GM04503 (cell line): ENCODE results near the gene STXBP5.

ENCODE experiments used
- DNase-seq: peaks from one replicate; pipeline ENCODE4 v3.0.0-alpha.2; 2012; ENCODE audit warnings: low read depth

The STXBP5 gene

DNA sequence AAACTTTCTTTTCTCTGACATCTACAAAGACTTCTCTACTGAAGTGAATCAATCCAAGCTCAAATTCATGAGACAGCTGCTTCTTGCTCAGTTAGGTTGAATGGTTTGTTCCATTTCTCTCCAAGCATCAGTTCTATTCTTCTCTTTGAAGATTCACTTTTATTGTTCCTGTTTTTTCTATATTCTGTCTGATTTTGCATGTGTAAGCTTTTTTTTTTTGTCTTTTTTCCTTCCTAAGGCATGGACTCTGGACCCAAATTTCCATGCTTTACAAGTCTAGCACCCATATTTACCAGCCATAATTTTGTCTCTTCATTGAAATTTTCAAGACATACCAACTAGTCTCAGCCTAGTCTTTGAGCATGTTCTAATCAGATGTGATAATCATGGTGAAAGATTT, 25.9 kb upstream of the STXBP5 start:
- DNase-seq: no peak

DNA sequence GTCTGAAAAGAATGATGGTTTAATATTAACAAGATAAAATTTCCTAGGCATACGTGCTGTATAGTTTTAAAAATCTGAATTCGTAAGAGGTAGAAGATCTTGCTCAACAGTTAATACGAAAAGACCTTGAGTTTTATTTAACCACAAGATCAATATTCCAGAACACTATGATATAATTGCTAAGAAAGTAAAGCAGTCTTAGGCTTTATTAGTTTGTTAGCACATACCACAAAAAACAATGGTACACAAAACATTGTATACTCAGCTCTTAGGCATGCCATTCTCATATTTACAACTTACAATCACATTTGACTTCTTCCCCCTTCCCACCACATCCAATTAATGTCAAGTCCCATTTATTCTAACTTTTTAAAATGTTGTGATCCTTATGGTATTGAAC, 24.4 kb upstream of the STXBP5 start:
- DNase-seq: no peak

DNA sequence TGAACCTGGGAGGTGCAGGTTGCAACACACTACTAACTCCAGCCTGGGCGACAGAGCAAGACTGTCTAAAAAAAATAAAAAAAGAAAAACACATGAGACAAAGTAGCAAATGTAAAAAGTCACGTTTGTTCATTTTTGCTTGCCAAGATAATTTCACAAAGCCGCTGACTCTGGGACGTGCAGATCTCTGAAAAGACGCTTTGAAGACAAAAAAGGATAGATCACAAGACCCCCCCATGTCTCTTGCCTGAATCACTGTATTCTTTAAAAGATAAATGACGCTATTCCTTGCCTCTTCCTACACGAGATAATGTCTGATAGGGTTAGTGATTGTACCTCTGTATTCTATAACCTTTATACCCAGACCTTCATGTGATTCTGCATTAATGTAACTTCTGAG, 23.3 kb upstream of the STXBP5 start:
- DNase-seq: no peak

DNA sequence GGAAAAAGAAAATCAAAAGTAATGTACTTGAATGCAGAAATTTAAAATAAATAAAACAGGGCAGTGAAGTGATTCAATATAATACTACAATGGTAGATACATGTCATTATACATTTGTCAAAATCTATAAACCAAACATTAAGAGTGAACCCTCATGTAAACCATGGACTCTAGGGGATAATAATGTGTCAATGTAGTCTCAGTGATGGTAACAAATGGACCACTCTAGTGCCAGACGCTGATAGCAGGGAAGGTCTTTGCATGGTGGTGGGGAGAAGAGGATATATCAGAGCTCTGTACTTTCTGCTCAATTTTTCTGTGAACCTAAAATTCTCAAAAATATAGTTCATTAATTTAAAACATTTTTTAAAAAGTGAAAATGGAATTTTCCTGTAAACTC, 19.8 kb upstream of the STXBP5 start:
- no peak for DNase-seq

DNA sequence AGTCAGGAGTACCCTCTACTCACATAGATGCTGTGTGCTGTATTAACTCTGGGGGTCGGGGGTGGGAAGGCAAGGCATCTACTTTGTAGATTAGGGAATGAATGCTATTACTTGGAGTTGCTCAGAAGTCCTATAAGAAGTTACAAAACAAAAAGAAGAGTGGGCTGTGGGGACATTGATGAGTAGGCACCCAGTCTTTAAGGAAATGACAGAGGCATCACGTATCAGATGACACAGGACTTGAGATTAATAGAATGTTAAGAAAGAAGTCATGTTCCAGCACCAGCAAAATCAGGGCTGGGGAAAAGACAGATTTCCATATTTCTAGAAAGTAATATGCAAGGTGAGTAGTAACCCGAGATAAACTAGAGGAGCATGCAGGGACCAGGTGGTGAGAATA, 19.0 kb upstream of the STXBP5 start:
- no peak for DNase-seq

DNA sequence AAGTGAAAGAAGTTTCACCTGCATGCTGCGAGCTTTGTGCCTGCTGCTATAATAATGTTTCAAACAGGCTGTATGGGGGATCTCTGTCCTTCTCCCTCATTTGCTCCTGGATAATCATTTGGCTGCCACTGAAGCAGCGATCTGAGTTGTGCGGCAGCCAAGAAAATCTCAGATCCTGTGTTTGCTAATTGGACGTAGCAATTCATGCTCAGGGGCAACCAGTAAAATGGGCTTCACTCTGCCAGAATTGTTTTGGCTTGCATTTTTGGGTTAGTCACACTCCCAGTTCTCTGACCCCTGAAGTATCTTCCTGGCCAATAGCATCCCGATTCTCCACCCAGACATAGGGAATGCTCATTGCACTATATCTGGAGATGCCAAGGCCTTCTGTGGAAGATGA, 13.7 kb upstream of the STXBP5 start:
- no peak for DNase-seq

DNA sequence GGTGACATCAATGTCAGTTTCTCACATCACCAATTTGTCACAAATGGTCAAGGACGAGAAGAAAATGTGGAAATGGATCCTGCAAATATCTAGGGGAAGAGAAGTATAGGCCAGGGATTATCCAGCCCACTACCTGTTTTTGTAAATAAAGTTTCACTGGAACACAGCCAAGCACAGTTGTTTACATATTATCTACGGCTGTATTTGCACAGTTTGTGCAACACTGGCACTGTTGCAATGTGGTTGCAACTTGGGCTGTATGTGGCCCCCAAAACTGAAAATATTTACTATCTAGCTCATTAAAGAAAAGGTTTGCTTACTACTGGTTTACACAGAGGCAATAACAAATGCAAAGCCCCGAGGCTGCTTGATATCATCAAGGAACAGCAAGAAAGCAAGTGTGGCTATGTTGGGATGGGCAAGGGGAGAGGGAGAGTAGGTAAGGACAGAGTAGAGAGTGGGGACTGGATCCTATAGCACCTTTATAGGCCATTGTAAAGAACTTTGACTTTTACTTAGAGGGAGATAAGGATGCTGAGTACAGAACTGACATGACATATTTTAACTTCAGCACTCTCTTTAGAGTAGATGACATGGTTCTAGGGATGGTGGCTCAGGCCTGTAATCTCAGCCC, 11.8 kb upstream of the STXBP5 start:
- DNase-seq: no peak

DNA sequence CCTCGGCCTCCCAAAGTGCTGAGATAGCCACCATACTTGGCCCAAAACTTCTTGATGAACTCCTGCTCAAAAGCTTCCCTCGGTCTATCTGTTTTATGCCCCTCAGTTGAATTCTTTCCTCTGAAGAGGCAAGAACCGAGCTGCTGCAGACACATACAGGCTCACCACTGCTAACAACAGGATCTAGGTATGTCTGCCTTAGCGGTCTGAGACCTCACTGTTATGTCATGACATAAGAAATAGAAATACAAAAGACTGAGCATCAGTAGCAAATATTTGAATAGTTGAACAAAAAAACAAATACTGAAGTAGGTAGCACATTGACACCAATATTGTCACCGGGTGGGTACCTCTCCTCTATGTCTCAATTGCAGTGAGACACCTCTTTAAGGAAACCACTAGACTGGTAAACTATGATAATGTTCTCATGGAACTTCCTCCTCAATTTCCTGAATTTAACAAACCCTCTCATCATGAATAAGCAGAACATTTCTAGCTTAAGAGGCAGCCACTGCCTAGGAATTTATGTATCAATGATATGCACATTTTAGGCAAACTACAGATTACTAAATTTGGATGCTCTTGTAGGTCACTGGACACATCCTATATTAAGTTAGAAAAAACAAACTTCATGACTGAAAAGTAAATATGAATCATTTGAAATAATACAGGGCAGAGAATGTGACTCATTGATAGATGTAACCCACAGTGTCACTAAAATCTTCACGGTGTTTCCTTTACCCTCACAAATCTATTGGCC, 9.4 kb upstream of the STXBP5 start:
- no peak for DNase-seq

DNA sequence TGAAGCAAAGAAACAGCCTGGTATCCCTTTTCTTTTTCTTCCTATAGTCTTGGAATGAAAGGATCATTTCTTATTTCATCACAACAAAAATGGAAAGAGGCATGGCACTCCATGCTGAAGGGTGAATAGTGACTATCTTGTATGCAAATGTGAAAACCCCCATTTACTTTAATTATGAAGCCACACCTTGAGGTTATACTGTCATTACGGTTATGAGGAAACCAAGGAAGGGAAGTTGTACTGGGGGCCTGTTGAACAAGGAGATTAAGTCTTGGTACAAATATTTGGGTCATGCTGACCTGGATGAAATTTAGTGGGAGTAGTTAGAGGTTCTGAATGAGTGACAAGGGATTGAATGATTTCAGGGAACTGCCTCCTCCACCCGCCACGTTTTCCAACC, 8.7 kb upstream of the STXBP5 start:
- no peak for DNase-seq

DNA sequence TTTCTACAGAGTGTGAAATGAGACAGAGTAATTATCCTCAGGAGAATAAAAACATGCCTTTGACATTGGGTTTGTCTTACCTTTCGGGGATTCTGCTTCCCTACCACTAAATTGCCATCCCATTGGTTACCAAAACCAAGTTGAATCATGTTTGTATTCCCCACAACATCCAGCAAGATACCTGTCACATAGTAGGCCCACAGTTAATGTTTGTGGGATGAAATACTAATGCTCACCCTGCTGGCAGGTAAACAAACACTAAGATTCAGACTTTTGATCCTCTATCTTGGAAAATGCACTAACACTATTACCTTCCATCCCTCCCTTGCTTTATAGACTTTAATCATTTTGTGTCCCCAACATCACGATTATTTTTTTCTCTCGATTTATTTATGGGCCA, 8.2 kb upstream of the STXBP5 start:
- DNase-seq: no peak

DNA sequence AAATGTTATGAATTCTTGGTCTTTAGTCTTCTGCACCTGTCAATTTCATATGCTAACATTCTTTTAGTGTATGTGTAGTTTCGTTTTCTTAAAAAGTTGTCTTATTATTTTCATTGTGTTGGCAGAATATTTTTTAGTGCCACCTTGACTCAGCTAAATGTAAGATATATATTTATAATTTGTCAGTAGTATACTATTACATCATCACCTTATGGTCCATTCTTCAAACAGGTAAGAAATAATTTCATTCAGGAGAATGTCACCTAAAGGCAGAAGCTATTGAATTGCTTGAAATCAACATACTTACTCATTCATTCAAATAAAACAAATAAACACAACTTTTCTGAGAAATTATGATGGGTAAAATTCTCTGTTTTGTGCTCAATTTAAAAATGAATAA, 3.5 kb upstream of the STXBP5 start:
- no peak for DNase-seq

DNA sequence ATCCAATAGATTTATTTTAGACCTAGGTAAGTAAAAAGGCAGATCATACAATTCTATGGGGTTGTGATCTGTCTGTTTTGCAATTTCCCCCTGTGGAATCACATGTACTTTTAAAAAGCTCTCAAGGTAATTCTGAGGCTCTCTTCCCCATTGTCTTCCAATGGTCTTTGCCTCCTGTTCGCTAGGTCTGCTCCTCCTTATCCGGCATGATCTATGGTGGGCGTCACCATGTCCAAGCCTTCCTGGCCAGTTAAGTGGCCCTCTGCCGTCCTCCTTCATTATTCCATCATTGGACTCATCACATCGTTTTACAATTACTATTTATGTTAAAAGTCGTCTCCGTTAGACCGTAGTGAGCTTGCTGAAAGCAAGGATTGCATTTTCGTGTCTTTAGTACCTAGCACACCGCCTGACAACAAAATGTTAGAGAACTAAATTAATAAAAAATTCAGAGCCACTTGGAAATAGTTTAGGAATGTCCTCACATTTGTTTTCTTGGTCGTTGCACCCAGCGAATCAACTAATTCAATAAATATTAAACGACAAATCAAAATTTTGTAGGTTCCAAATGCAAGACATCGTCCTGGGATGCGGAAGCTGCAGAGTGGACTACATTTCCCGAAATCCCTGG, 2.2 kb upstream of the STXBP5 start:
- no peak for DNase-seq

DNA sequence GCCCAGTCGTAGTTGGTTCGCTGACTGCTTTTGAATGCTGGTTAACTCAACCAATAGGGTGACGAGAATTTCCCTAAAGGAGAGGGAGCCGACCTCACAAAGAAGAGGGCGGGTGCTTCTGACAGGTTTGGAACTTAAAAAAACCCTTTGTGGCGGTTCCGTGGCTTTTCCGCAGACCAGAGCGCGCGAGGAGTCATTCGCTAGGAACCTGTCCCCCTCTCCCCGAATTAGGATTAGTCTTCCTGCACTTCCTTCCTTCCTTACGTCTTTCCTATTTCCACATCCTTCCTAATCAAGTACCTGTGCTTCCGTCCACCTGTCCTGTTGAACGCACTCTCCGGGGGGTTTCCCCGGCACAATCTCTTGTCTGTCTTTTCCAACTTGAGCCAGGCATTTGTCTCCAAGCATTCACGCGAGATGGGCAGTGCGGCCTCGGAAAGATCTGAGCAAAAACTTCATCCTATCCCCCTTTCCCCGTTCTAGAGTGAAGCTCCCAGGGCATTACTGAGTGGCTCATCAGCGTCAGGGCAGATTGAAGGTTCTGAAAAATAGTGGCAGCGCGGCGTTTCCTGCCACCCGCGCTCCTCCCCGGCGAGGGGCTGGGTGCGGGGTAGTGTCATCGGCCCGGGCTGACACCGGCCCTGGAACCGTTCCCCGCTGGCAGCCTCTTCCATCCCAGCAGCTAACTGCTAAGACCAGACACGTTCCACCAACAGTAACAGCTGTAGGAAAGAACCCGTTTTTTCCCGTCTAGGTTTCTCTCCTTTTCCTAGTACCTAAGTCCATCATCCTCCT, 1.5 kb upstream of the STXBP5 start:
- DNase-seq: peak; percentile 94

DNA sequence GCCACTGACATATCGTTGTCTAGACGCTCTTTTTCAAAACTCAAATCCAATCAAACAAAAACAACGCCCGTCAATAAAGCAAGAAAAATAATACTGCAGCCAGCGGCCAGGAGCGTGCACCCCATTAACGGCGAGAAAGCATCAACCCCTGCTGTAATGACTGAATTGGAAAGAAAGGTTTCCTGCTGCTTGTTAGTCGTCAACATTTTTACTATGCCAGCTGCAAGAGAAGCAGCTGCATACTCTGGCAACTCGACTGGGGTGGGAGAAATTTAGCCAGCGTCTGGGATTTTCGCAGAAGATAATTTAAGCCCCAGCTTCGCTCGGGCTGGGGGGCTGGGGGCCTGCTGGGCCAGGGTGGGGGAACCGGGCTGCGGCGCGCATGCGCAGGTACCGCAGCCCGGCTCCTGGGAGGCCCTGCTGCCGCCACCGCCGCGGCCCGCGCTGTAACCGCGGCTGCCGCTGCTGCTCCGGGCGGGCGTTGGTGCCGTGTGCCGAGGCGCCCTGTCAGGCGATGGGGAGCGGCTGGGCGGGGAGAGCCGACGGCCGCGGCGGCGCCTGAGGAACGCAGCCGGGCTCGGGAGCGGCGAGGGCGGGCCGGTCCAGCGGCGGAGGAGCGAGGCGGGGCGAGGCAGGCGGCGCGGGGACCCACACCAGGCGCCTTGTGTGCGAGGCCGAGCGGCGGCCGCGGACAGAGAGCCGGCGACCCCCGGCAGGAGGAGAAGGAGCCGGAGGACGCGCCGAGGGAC, 732 bp upstream of the STXBP5 start:
- no peak for DNase-seq

DNA sequence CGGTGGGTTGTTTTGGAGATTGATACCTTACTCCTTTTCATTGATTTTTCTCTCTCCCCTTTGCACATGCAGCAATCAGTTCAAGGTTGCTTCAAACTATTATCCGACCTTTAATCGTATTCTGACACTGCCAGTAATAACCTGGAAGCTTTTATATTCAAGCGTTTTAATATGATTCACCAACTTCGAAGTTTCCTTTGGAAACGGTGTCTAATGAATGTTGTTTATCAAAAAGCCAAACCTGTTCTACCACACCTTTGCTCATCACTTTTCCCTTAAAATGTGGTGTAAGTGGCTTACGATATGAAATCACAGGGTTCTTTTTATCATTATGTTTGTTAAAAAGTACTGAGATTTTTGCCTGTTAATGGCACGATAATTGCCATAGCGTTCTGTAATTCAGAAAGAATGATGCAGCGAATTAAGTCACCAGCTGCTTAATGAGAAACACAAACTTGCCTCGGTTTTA, 660 bp downstream of the STXBP5 start:
- no peak for DNase-seq

DNA sequence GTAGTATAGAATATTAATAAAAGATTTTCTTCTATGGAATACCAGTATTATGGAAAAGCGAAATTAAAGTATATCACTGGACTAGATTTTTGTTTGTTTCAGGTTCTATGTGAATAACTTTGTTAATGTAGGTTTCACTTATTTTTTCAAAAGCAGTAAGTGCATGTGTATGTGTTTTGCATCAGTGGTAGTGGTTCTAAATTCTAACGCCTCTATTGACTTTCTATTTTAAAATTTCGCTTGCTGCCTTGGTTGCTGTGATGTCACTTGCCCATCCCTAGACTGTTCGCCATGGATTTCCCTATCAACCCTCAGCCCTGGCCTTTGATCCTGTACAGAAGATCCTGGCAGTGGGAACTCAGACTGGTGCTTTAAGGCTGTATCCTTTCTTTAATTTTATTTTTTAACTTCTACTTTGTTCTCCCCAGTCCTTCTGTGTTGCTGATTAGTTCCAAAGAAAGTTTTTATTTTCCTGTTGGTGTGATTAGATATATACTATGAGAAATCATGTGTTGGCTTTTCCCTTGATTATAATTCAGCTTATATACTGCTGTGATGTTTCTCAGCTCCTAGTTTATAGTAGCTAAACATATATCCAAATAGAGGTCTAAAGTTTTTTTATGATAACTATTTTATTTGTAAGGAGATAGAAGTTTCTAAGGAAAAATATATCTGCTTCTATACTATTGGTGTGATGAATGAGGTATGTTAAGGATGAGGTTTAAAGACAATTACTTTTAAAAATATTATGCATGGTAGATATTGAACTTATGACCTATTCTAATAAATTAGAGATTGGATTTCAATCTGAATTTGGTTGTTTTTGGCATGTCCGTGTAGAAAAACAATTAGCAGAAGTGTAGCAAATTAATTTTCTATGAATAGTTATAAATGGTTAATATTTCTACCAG, 1.7 kb downstream of the STXBP5 start:
- DNase-seq: no peak

DNA sequence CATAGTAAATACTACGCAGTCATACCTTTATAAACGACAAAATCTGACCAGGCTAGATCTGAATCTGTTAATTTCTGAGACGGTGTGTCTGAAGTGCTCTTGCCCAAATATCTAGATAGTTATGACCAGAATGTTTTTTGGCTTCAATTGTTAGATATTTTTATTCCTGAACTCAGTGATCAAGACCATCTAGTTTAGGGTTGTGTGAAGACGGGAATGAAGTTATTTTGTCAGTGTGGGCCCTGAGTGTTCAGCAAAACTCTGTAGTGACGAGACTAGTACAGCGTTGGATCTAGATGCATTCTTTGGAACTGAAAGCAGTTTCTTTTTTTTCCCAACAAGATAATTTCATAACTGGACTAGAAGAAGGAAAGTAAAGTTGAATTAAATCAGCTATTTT, 3.1 kb downstream of the STXBP5 start:
- no peak for DNase-seq

DNA sequence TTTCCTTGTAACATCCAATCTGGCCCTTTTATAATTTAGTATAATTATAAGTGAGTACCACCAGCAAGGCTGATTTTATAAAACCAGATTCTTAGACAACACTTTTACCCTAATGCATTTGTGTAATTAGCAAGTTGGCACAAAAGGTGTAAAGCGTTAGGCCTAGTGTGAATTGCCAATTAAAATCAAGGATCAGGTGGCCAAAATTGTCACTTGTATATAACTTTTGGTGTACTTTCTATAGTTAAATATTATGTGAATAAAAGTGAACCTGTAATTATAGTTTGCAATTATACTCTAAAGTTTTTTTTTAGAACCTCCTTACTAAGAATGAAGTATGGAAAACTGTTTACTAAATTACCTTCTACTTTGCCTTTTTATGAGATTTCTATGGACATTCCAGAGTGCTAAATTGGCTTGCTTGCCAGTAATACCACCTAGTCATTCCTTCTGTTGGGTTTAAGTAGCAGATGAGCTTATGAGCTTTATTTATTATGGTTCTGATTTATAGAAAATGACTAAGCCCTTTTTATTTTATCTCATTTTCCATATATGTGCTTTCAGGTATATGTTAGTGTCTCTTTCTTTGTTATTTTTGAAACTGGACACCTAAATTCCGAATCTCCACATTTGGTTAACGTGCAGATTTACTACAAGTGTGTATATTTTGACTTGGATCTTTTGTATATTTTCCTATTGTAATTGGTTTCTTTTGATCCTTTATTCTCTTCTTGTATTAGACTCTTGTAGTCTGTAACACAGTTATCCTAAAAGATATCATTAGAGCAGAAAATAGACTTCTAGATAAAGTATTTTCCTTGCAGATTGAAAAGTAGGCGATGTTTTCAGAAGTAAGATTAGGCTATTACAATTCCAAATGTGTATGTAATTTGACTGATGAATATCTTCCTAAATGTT, 3.9 kb downstream of the STXBP5 start:
- no peak for DNase-seq

DNA sequence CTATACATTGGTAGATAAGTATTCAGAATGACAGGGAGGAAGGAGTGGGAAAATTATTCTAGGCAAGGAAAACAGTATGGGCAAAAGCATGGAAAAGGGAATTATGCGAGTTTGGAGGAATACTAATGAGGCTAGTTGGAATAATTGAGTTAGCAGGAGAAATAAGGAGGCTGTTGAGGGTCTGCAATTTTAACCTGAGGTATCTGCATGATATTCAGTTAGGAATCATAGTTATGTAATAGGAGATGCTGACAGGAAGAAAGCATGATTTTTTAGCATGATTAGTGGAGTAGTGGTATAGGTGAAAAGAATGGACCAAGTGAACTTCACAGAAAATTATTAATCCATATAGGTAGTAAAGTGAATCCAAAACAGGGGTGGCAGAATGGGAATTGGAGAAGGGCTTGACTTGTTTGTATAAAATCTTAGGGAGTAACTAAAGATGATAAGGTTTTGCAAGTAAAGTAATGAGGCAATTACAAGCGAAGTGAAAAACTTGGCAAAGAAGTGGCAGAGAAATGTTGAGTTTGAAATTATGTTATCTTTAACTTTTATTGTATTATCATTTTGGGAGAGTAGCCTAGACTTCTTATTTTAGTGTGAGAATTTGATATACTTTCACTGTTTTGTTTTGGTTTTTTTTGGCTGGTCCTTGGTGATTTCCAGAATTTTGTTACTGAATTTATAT, 5.7 kb downstream of the STXBP5 start:
- DNase-seq: no peak
